Measurements from ENCODE around the gene ZNF407. TPM values are rescaled to one million over a fixed set of nuclear protein-coding genes. Genes with fewer than 3 reads are reported as not detected.
"Not testable (repeated sequence)": the region's sequence is repeated elsewhere in the genome, so short reads cannot be mapped to it uniquely, and the experiment has no call there.

Gene ZNF407
- total RNA-seq, 1 donor from 2014 or later = 16.1 TPM

DNA sequence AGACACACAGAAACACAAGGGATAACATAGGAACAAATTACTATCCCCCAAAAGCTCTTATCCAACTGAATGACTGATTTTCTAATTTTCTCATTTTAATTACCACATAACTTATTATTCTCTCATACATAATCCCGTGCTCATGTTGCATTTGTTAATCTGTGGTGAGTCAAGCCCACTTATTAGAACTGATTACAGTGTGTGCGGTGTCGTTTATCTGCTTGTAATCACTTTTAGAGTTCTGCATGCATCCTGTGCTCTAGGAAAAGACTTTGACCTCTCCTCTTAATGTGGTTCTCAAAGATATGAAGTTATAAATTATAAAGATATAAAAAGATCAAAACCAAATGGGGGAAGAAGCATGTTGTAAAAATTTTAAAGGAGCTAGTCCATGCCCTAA lies 33.7 kb upstream of the ZNF407 start:
- Histone ChIP-seq H3K9me3 (no peaks in the 10 kb centered on the region), H3K4me1 (no peaks in the 10 kb centered on the region), H3K27me3 (ENCODE audit: low read depth) (no peaks in the 10 kb centered on the region), H3K4me3 (no peak overlapping the region), H3K27ac (no peak overlapping the region), H3K36me3 (no peaks in the 10 kb centered on the region)
- no peak for DNase-seq
- intact Hi-C loops (cut with DNase I) = no loop called here
- no peak for TF ChIP-seq CTCF (IDR thresholded peaks at IDR 0.05)
- ATAC-seq = no peak

- H3K27ac ChIP-seq; H3K4me3 ChIP-seq; H3K4me1 ChIP-seq; DNase-seq; ATAC-seq; H3K9me3 ChIP-seq; intact Hi-C loops (cut with DNase I); H3K27me3 ChIP-seq (ENCODE audit: low read depth); H3K36me3 ChIP-seq: not testable (repeated sequence)
These were observed 32.5 kb upstream of the ZNF407 start for GRCh38 chr18:74565164-74565563.

DNA sequence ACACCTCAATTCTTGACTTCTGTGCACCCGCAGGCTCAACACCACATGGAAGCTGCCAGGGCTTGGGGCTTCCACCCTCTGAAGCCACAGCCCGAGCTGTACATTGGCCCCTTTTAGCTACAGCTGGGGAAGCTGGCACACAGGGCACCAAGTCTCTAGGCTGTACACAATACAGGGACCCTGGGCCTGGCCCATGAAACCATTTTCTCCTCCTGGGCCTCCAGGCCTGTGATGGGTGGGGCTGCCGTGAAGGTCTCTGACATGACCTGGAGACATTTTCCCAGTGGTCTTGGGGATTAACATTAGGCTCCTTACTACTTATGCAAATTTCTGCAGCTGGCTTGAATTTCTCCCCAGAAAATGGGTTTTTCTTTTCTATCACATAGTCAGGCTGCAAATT lies 31.7 kb upstream of the ZNF407 start:
- H3K4me3 ChIP-seq; intact Hi-C loops (cut with DNase I); H3K9me3 ChIP-seq; ATAC-seq; DNase-seq; H3K36me3 ChIP-seq; H3K4me1 ChIP-seq; H3K27me3 ChIP-seq (ENCODE audit: low read depth); H3K27ac ChIP-seq: not testable (repeated sequence)

DNA sequence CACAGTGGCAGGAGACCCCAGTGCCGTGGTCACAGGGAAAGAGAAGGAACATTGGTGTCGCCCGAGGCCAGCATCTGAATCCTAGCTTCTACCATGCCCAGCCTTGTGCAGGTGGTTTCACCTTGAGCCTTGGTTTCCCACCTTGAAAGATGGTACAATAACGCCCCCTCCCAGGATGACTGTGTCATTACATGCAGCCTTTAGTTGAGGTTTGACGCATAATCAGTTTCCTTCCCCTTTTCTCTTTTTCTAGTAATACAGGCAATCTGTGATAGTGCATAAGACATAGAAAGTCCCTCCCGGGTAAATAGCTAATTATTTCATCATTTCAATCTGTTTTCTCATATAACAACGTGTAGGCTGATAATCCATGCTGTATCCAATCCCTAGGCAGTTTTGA lies 29.8 kb upstream of the ZNF407 start:
- H3K27ac ChIP-seq = no peak overlapping the region
- no peaks in the 10 kb centered on the region for H3K27me3 ChIP-seq (ENCODE audit: low read depth)
- H3K4me1 ChIP-seq = no peaks in the 10 kb centered on the region
- intact Hi-C loops (cut with DNase I) = no loop called here
- DNase-seq (no peak), ATAC-seq (peak; percentile 26 to 51)
- TF ChIP-seq CTCF (IDR thresholded peaks at IDR 0.05) = no peak
- H3K4me3 ChIP-seq = no peak overlapping the region
- H3K9me3 ChIP-seq = no peaks in the 10 kb centered on the region
- H3K36me3 ChIP-seq = no peaks in the 10 kb centered on the region

DNA sequence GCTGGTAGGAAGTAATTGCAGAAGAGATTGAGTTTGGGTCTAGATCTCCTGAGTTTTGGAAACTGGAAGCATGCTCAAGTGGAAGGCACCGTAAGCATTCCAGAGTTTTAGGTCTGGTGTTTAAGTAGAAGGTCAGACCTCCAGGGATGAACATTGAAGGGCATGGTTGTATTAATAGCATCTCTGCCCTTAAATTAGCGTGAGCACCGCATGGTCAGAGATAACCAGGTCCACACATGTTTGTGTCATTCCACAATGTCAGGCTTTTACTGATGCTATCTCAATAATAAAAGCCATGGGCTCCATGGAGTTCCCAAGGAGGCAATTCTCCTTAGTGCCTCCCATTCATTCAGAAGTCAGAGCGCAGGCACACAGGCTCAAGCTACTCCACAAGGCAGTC lies 28.3 kb upstream of the ZNF407 start:
- DNase-seq (no peak), ATAC-seq (no peak)
- H3K27ac ChIP-seq = no peak overlapping the region
- no peaks in the 10 kb centered on the region for H3K9me3 ChIP-seq
- no peaks in the 10 kb centered on the region for H3K4me1 ChIP-seq
- H3K27me3 ChIP-seq (ENCODE audit: low read depth) = no peaks in the 10 kb centered on the region
- H3K36me3 ChIP-seq = no peaks in the 10 kb centered on the region
- no peak for TF ChIP-seq CTCF (IDR thresholded peaks at IDR 0.05)
- intact Hi-C loops (cut with DNase I) = no loop called here
- H3K4me3 ChIP-seq = no peak overlapping the region

DNA sequence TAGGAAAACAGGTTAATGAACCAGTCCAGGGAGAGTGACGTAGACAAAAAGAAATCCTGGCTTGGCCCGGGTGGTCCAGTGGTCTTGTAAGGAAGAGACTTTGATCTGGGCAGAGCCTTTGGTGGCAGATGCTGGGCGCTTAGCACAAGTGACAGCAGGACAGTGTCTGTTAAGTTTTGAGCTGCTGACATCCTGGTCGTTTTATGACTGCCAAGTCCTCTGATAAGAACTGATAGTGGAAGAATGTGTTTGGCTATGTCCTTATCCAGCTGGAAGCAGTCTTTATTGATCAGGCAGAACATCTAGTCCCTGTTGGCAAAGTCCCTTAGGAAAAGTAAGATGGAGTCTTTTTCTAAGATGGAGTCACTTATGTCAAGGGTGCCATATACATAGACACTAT lies 27.4 kb upstream of the ZNF407 start:
- no peak for ATAC-seq
- no peak for TF ChIP-seq CTCF (IDR thresholded peaks at IDR 0.05)

More for the DNA sequence above, 27.4 kb upstream of the ZNF407 start:
- no peak for DNase-seq
- intact Hi-C loops (cut with DNase I) = no loop called here
- Histone ChIP-seq H3K36me3 (no peaks in the 10 kb centered on the region), H3K9me3 (no peaks in the 10 kb centered on the region), H3K4me1 (no peaks in the 10 kb centered on the region), H3K27me3 (ENCODE audit: low read depth) (no peaks in the 10 kb centered on the region), H3K27ac (no peak overlapping the region), H3K4me3 (no peak overlapping the region)
